GM23338 (cell line): Measurements from ENCODE around the gene CPHXL. TPM values are rescaled to one million over a fixed set of nuclear protein-coding genes. Genes with fewer than 3 reads are reported as not detected.

Experiments
- ATAC-seq: fragments of 200-7000 bp; cut with Tn5 transposase; 3 replicates; pipeline ENCODE4 v1.9.1; 2020
- DNase-seq: peaks from one replicate; pipeline ENCODE4 v3.0.0-alpha.2; 2015; ENCODE audit warnings: low spot score
- H2AFZ ChIP-seq: fragments of 200-600 bp; sonication (generic); 2 replicates; pipeline ENCODE4 v1.8.0; 2016; ENCODE audit warnings: antibody characterized with exemption, mild to moderate bottlenecking, moderate library complexity
- H3F3A ChIP-seq: fragments of 200-600 bp; sonication (generic); replicated peaks from 2 replicates; pipeline ENCODE4 v1.8.0; 2017; ENCODE audit warnings: antibody characterized with exemption, mixed run types, low read depth
- H3K27ac ChIP-seq: fragments of 200-600 bp; sonication (generic); 2 replicates; pipeline ENCODE4 v1.6.1; 2016; ENCODE audit warnings: low read depth
- H3K27me3 ChIP-seq: fragments of 200-600 bp; sonication (generic); 2 replicates; pipeline ENCODE4 v1.8.0; 2016; ENCODE audit warnings: mild to moderate bottlenecking, mixed run types, moderate library complexity; ENCODE audit not compliant: insufficient read depth
- H3K36me3 ChIP-seq: fragments of 200-600 bp; sonication (generic); 2 replicates; pipeline ENCODE4 v1.8.0; 2016; ENCODE audit warnings: mild to moderate bottlenecking; ENCODE audit not compliant: insufficient read depth
- H3K4me1 ChIP-seq: fragments of 200-600 bp; sonication (generic); 2 replicates; pipeline ENCODE4 v1.8.0; 2016; ENCODE audit warnings: mild to moderate bottlenecking, moderate library complexity; ENCODE audit not compliant: insufficient read depth
- H3K4me2 ChIP-seq: fragments of 200-600 bp; sonication (generic); 2 replicates; pipeline ENCODE4 v1.7.1; 2017; ENCODE audit warnings: mixed run types
- H3K4me3 ChIP-seq: fragments of 200-600 bp; sonication (generic); 2 replicates; pipeline ENCODE4 v1.6.1; 2016; ENCODE audit warnings: mixed run types
- H3K79me2 ChIP-seq: fragments of 200-600 bp; sonication (generic); replicated peaks from 2 replicates; pipeline ENCODE4 v1.8.0; 2017; ENCODE audit warnings: mild to moderate bottlenecking; ENCODE audit not compliant: insufficient read depth
- H3K9me2 ChIP-seq: fragments of 200-600 bp; sonication (generic); 2 replicates; pipeline ENCODE4 v1.8.0; 2017; ENCODE audit not compliant: insufficient read depth
- H4K20me1 ChIP-seq: fragments of 200-600 bp; sonication (generic); replicated peaks from 2 replicates; pipeline ENCODE4 v1.8.0; 2017; ENCODE audit warnings: mild to moderate bottlenecking; ENCODE audit not compliant: insufficient read depth
- H3K27ac Mint-ChIP-seq: 2 replicates; pipeline ENCODE4 v1.8.0; 2020; ENCODE audit warnings: inconsistent platforms, mild to moderate bottlenecking, moderate library complexity, mixed read lengths
- H3K27me3 Mint-ChIP-seq: 3 replicates; pipeline ENCODE4 v1.8.0; 2022; ENCODE audit warnings: low read depth, mild to moderate bottlenecking, moderate library complexity, mixed read lengths, inconsistent platforms; ENCODE audit not compliant: insufficient read depth, poor library complexity
- H3K36me3 Mint-ChIP-seq: 3 replicates; pipeline ENCODE4 v1.8.0; 2021; ENCODE audit warnings: low read depth, mild to moderate bottlenecking, inconsistent platforms, moderate library complexity, mixed read lengths
- H3K4me1 Mint-ChIP-seq: 3 replicates; pipeline ENCODE4 v1.8.0; 2020; ENCODE audit warnings: mild to moderate bottlenecking, inconsistent platforms, mixed read lengths
- H3K4me3 Mint-ChIP-seq: 3 replicates; pipeline ENCODE4 v1.8.0; 2021; ENCODE audit warnings: moderate library complexity, mild to moderate bottlenecking, inconsistent platforms, mixed read lengths
- H3K9me3 Mint-ChIP-seq: 3 replicates; pipeline ENCODE4 v1.8.0; 2020; ENCODE audit warnings: moderate library complexity, mild to moderate bottlenecking, inconsistent platforms, mixed read lengths
- CREB1 ChIP-seq: fragments of 250-450 bp; sonication (Bioruptor Pico); IDR thresholded peaks from 2 replicates; pipeline ENCODE4 v1.5.0; 2020; ENCODE audit warnings: low read depth, mild to moderate bottlenecking, moderate library complexity
- CTCF ChIP-seq, 2 experiments: fragments of 200-600 bp in 1 of 2; sonication (generic) in 1 of 2; conservative IDR thresholded peaks; 2 replicates each; pipeline versions ENCODE4 v1.5.1 to v1.6.1; 2016 to 2017; ENCODE audit warnings: antibody characterized with exemption in 2 of 2, low read depth in 2 of 2, mild to moderate bottlenecking in 2 of 2, moderate library complexity in 1 of 2
- ETS1 ChIP-seq: IDR thresholded peaks from 2 replicates; pipeline ENCODE4 v1.6.1; 2016; ENCODE audit warnings: antibody characterized with exemption
- EZH2 ChIP-seq: fragments of 200-600 bp; sonication (generic); IDR thresholded peaks from one replicate; pipeline ENCODE4 v1.8.0; 2017; ENCODE audit warnings: antibody characterized with exemption, mild to moderate bottlenecking, low read depth; ENCODE audit not compliant: unreplicated experiment
- EZH2phosphoT487 ChIP-seq: fragments of 200-600 bp; sonication (generic); IDR thresholded peaks from one replicate; pipeline ENCODE4 v1.8.1; 2018; ENCODE audit warnings: antibody characterized with exemption; ENCODE audit not compliant: unreplicated experiment
- JUNB ChIP-seq: IDR thresholded peaks from one replicate; pipeline ENCODE4 v1.6.1; 2016; ENCODE audit warnings: antibody characterized with exemption; ENCODE audit not compliant: unreplicated experiment
- NANOG ChIP-seq: IDR thresholded peaks from 2 replicates; pipeline ENCODE4 v1.6.1; 2016; ENCODE audit warnings: antibody characterized with exemption, borderline replicate concordance
- POLR2AphosphoS5 ChIP-seq: IDR thresholded peaks from 2 replicates; pipeline ENCODE4 v1.6.1; 2016; ENCODE audit warnings: antibody characterized with exemption, low read depth
- REST ChIP-seq: IDR thresholded peaks from one replicate; pipeline ENCODE4 v1.6.1; 2018; ENCODE audit warnings: antibody characterized with exemption; ENCODE audit not compliant: unreplicated experiment
- STAT1 ChIP-seq: IDR thresholded peaks from one replicate; pipeline ENCODE4 v1.6.1; 2016; ENCODE audit warnings: antibody characterized with exemption; ENCODE audit not compliant: unreplicated experiment
- ZNF114 ChIP-seq: fragments of 250-450 bp; sonication (Bioruptor Pico); IDR thresholded peaks from 2 replicates; pipeline ENCODE4 v1.5.0; 2020; ENCODE audit warnings: mild to moderate bottlenecking, moderate library complexity
- ZNF331 ChIP-seq: fragments of 250-450 bp; sonication (Bioruptor Pico); IDR thresholded peaks from 2 replicates; pipeline ENCODE4 v1.5.0; 2020; ENCODE audit warnings: low read depth, mild to moderate bottlenecking, moderate library complexity
- ZNF462 ChIP-seq: fragments of 250-450 bp; sonication (Bioruptor Pico); IDR thresholded peaks from 2 replicates; pipeline ENCODE4 v1.5.0; 2020; ENCODE audit warnings: mild to moderate bottlenecking, moderate library complexity
- polyA plus RNA-seq: library from polyadenylated mRNA; unstranded; fragments of >200 nt; fragmentation: Nextera tagmentation; extraction: Ambion mirVana; gene quantifications from 2 replicates; pipeline ENCODE4 v1.2.1, GENCODE V29; 2016
- total RNA-seq: library from RNA; depleted of rRNA; stranded (reverse); fragments of >200 nt; shearing (Covaris generic); gene quantifications from 2 replicates; pipeline ENCODE4 v1.2.3, GENCODE V29; 2014

Gene CPHXL
- total and polyA plus RNA-seq, 2 experiments from 2014 or later, result not detected

- H3K9me3 Mint-ChIP-seq, result peaks cover 71% of the 10 kb centered on the region
- no peak overlapping the region for H3K4me3 Mint-ChIP-seq
- TF ChIP-seq POLR2AphosphoS5 (no peak), JUNB (no peak), STAT1 (no peak), ZNF114 (no peak), REST (no peak), CTCF (conservative IDR thresholded peaks at IDR 0.05; ENCODE audit: low read depth in 2 of 2) (no peak), ZNF462 (CRISPR knock-in tag) (no peak), ETS1 (no peak), EZH2phosphoT487 (no peak), EZH2 (no peak), CREB1 (no peak), ZNF331 (CRISPR knock-in tag) (no peak), NANOG (no peak)
- H2AFZ ChIP-seq, result no peak overlapping the region
- H3K9me2 ChIP-seq, result 0 out of 2 replicates have a peak, but pooled peaks cover 3% of the 10 kb centered on the region
- no peaks in the 10 kb centered on the region for H4K20me1 ChIP-seq
- H3K4me3 ChIP-seq, result no peak overlapping the region
- no peak overlapping the region for H3K4me2 ChIP-seq
- H3K79me2 ChIP-seq, result no peaks in the 10 kb centered on the region
- no peaks in the 10 kb centered on the region for H3K36me3 ChIP-seq
- ATAC-seq, result no peak
- no peak overlapping the region for H3K27ac Mint-ChIP-seq
- no peaks in the 10 kb centered on the region; the same call in 2 of the 3 replicates for H3K4me1 Mint-ChIP-seq
- H3K27ac ChIP-seq, result no peak overlapping the region
- H3K4me1 ChIP-seq, result peaks cover 7% of the 10 kb centered on the region; the same call in 1 of the 2 replicates
- peaks cover 1% of the 10 kb centered on the region for H3K27me3 Mint-ChIP-seq
- no peaks in the 10 kb centered on the region for H3K27me3 ChIP-seq
- H3F3A ChIP-seq, result no peaks in the 10 kb centered on the region
- H3K36me3 Mint-ChIP-seq, result no peaks in the 10 kb centered on the region
- no peak for DNase-seq
These were observed 23.0 kb downstream of the CPHXL start for GRCh38 chr16:75703306-75703705.
